ENCODE data around the gene WIPI1. TPM values are rescaled to one million over a fixed set of nuclear protein-coding genes. Genes with fewer than 3 reads are reported as not detected.

The WIPI1 gene
- total and polyA plus RNA-seq, 2 of the 13 experiments (the other 11 are each of a cell fraction or from before 2014, with no cell fraction given), result 29.4 to 141 TPM

DNA sequence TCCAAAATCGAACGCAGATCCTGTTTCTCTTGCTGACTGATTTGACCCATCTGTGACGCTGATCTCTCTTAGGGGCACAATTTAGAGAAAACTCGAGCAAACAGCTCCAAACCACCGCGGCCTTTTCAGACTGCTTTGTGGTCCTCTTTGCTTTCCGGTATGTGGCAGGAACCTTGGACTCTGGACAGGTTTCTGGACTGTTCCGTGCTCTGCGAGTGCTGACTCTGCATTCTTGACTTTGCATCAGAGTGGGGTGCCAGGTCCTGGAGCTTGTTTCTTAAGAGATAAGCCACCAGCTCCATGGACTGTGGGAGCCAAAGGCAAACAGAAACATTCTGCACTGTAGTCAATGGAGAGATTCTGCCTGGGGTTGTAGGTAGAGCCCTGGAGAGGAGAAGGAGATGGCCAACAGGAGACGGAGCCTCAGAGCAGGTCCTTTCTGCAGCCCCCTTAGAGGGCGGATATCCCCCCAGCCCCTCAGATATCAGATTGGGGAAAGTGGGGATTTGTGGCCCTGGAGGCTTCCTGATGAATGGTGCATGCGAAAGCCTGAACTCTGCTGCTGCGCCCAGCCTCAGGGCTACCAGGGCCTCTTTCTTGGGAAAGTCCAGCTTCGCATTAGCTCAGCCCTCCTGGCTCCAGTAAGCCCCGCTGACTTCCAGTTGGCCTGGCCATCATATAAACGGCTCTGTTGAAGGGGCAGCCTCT, 65.6 kb downstream of the WIPI1 start (continued):
- TF ChIP-seq ZNF20 (CRISPR knock-in tag; IDR thresholded peaks at IDR 0.05) (no peak), JDP2 (CRISPR knock-in tag; IDR thresholded peaks at IDR 0.05; ENCODE audit: borderline replicate concordance) (no peak), IKZF4 (CRISPR knock-in tag; IDR thresholded peaks at IDR 0.05; ENCODE audit: borderline replicate concordance, low read depth, not compliant biosample characterization) (no peak), KAT8 (CRISPR knock-in tag; IDR thresholded peaks at IDR 0.05) (peak; percentile 68; the same call in 1 of the 2 replicates), ZNF549 (CRISPR knock-in tag; IDR thresholded peaks at IDR 0.05) (peak; percentile 68; the same call in 1 of the 2 replicates), ZNF746 (CRISPR knock-in tag; IDR thresholded peaks at IDR 0.05) (no peak), TRIM24 (CRISPR knock-in tag; IDR thresholded peaks at IDR 0.05) (no peak; the same call in 1 of the 2 replicates), ELF4 (CRISPR knock-in tag; IDR thresholded peaks at IDR 0.05; ENCODE audit: borderline replicate concordance) (no peak), EED (CRISPR knock-in tag; IDR thresholded peaks at IDR 0.05) (no peak), SMC3 (IDR thresholded peaks at IDR 0.05; ENCODE audit: low read length) (no peak; the same call in 1 of the 2 replicates), RBFOX2 (IDR thresholded peaks at IDR 0.05; ENCODE audit: low read depth, low read length) (no peak), NR0B2 (CRISPR knock-in tag; IDR thresholded peaks at IDR 0.05) (peak; percentile 36; the same call in 1 of the 2 replicates), DBP (CRISPR knock-in tag; IDR thresholded peaks at IDR 0.05; ENCODE audit: not compliant biosample characterization) (no peak), ARID2 (CRISPR knock-in tag; IDR thresholded peaks at IDR 0.05; ENCODE audit: borderline replicate concordance) (no peak), TFE3 (CRISPR knock-in tag; IDR thresholded peaks at IDR 0.05) (peak; percentile 49), ZNF317 (CRISPR knock-in tag; IDR thresholded peaks at IDR 0.05) (peak; percentile 25; the same call in 1 of the 2 replicates), ZNF639 (CRISPR knock-in tag; conservative IDR thresholded peaks at IDR 0.05) (peak; percentile 89), RELA (CRISPR knock-in tag; IDR thresholded peaks at IDR 0.05) (no peak)
- TF ChIP-seq, protein P1, sequence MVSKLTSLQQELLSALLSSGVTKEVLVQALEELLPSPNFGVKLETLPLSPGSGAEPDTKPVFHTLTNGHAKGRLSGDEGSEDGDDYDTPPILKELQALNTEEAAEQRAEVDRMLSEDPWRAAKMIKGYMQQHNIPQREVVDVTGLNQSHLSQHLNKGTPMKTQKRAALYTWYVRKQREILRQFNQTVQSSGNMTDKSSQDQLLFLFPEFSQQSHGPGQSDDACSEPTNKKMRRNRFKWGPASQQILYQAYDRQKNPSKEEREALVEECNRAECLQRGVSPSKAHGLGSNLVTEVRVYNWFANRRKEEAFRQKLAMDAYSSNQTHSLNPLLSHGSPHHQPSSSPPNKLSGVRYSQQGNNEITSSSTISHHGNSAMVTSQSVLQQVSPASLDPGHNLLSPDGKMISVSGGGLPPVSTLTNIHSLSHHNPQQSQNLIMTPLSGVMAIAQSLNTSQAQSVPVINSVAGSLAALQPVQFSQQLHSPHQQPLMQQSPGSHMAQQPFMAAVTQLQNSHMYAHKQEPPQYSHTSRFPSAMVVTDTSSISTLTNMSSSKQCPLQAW (CRISPR knock-in tag; IDR thresholded peaks at IDR 0.05), result peak; percentile 52; the same call in 1 of the 2 replicates
- TF ChIP-seq, protein P2, sequence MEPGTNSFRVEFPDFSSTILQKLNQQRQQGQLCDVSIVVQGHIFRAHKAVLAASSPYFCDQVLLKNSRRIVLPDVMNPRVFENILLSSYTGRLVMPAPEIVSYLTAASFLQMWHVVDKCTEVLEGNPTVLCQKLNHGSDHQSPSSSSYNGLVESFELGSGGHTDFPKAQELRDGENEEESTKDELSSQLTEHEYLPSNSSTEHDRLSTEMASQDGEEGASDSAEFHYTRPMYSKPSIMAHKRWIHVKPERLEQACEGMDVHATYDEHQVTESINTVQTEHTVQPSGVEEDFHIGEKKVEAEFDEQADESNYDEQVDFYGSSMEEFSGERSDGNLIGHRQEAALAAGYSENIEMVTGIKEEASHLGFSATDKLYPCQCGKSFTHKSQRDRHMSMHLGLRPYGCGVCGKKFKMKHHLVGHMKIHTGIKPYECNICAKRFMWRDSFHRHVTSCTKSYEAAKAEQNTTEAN (CRISPR knock-in tag; conservative IDR thresholded peaks at IDR 0.05), result no peak

Data from HepG2 (cell line).